IMR-90 (cell line): Measurements from ENCODE around the gene KLK5. TPM values are rescaled to one million over a fixed set of nuclear protein-coding genes. Genes with fewer than 3 reads are reported as not detected.

ENCODE experiments used
- ATAC-seq: fragments of 200-7000 bp; cut with Tn5 transposase; 2 replicates; pipeline ENCODE4 v1.9.1; 2020; ENCODE audit warnings: low read depth, mild to moderate bottlenecking, moderate library complexity
- BruUV-seq: library from RNA; stranded (reverse); fragments of 400-500 nt; replicated peaks from 2 replicates; lab custom pipeline; 2021; lab: Mats Ljungman, UMichigan
- CTCF ChIA-PET: fragments of 300-600 bp; formaldehyde crosslinking; extraction: SDS; loops from one replicate; lab custom pipeline; 2021; ENCODE audit warnings: antibody characterized with exemption; lab: Yijun Ruan, JAX
- POLR2A ChIA-PET: fragments of 300-600 bp; sonication (Branson Sonifier 250); formaldehyde crosslinking; loops from one replicate; lab custom pipeline; 2022; ENCODE audit warnings: antibody characterized with exemption; ENCODE audit not compliant: unreplicated experiment; lab: Charles Lee
- DNase-seq: peaks from one replicate; pipeline ENCODE4 v3.0.0; 2013
- H2AFZ ChIP-seq: replicated peaks from 2 replicates; pipeline ENCODE3; 2013; ENCODE audit warnings: low read length, mild to moderate bottlenecking; ENCODE audit not compliant: poor library complexity
- H2AK5ac ChIP-seq: 2 replicates; pipeline ENCODE4 v1.6.1; 2013; ENCODE audit warnings: low read depth, low read length, inconsistent platforms
- H2AK9ac ChIP-seq: replicated peaks from 2 replicates; pipeline ENCODE3; 2013; ENCODE audit warnings: mild to moderate bottlenecking, low read depth, low read length, moderate library complexity; ENCODE audit not compliant: poor library complexity
- H2BK120ac ChIP-seq: 2 replicates; pipeline ENCODE4 v1.6.1; 2013; ENCODE audit warnings: low read depth, low read length, inconsistent platforms
- H2BK15ac ChIP-seq: 3 replicates; pipeline ENCODE4 v1.6.1; 2013; ENCODE audit warnings: low read depth, low read length, inconsistent platforms
- H2BK20ac ChIP-seq: 2 replicates; pipeline ENCODE4 v1.6.1; 2013; ENCODE audit warnings: low read depth, mild to moderate bottlenecking, inconsistent platforms, low read length, moderate library complexity
- H2BK5ac ChIP-seq: 2 replicates; pipeline ENCODE4 v1.6.1; 2013; ENCODE audit warnings: mild to moderate bottlenecking, low read depth, low read length, inconsistent platforms; ENCODE audit not compliant: poor library complexity, severe bottlenecking
- H3K14ac ChIP-seq: replicated peaks from 2 replicates; pipeline ENCODE4 v1.6.1; 2013; ENCODE audit warnings: low read depth, low read length, inconsistent platforms
- H3K18ac ChIP-seq: 2 replicates; pipeline ENCODE4 v1.6.1; 2013; ENCODE audit warnings: low read depth, low read length, control low read depth
- H3K23ac ChIP-seq: 2 replicates; pipeline ENCODE4 v1.6.1; 2013; ENCODE audit warnings: low read depth, low read length, inconsistent platforms
- H3K27ac ChIP-seq: 2 replicates; pipeline ENCODE4 v1.5.1; 2013; ENCODE audit warnings: mild to moderate bottlenecking, control low read depth, low read length; ENCODE audit not compliant: insufficient read depth
- H3K27me3 ChIP-seq: 2 replicates; pipeline ENCODE4 v1.6.1; 2013; ENCODE audit warnings: low read length; ENCODE audit not compliant: control insufficient read depth, insufficient read depth
- H3K36me3 ChIP-seq: 2 replicates; pipeline ENCODE4 v1.6.1; 2013; ENCODE audit warnings: low read length, mixed read lengths; ENCODE audit not compliant: control insufficient read depth, insufficient read depth
- H3K4ac ChIP-seq: 2 replicates; pipeline ENCODE4 v1.6.1; 2013; ENCODE audit warnings: low read depth, low read length, inconsistent platforms
- H3K4me1 ChIP-seq: 2 replicates; pipeline ENCODE4 v1.6.1; 2013; ENCODE audit warnings: low read length, mixed read lengths; ENCODE audit not compliant: control insufficient read depth, insufficient read depth
- H3K4me2 ChIP-seq: 2 replicates; pipeline ENCODE4 v1.6.1; 2013; ENCODE audit warnings: low read depth, mild to moderate bottlenecking, control low read depth, low read length, moderate library complexity
- H3K4me3 ChIP-seq: 2 replicates; pipeline ENCODE4 v1.5.1; 2013; ENCODE audit warnings: low read depth, mild to moderate bottlenecking, control low read depth, low read length, moderate library complexity; ENCODE audit not compliant: insufficient read depth
- H3K56ac ChIP-seq: 2 replicates; pipeline ENCODE4 v1.6.1; 2013; ENCODE audit warnings: low read length, inconsistent platforms; ENCODE audit not compliant: insufficient read depth; ENCODE audit errors: extremely low read depth
- H3K79me1 ChIP-seq, 2 experiments: 2 replicates each; pipeline ENCODE4 v1.6.1; 2013; ENCODE audit warnings: low read length in 2 of 2, inconsistent platforms in 1 of 2, low read depth in 1 of 2
- H3K9ac ChIP-seq: 2 replicates; pipeline ENCODE4 v1.6.1; 2013; ENCODE audit warnings: low read depth, low read length, control low read depth
- H3K9me1 ChIP-seq: 2 replicates; pipeline ENCODE4 v1.6.1; 2013; ENCODE audit warnings: low read length, inconsistent platforms; ENCODE audit not compliant: insufficient read depth
- H3K9me3 ChIP-seq: 2 replicates; pipeline ENCODE4 v1.6.1; 2013; ENCODE audit warnings: low read length; ENCODE audit not compliant: control insufficient read depth, insufficient read depth
- H4K20me1 ChIP-seq: 2 replicates; pipeline ENCODE4 v1.6.1; 2013; ENCODE audit warnings: low read length, inconsistent platforms; ENCODE audit not compliant: insufficient read depth
- H4K5ac ChIP-seq: 2 replicates; pipeline ENCODE4 v1.6.1; 2013; ENCODE audit warnings: mild to moderate bottlenecking, low read depth, low read length, control low read depth
- H4K8ac ChIP-seq, 2 experiments: 2 replicates each; pipeline ENCODE4 v1.6.1; 2013; ENCODE audit warnings: low read depth in 2 of 2, low read length in 2 of 2, control low read depth in 1 of 2, inconsistent platforms in 1 of 2
- H4K91ac ChIP-seq: 2 replicates; pipeline ENCODE4 v1.6.1; 2013; ENCODE audit warnings: low read depth, low read length, inconsistent platforms; ENCODE audit not compliant: insufficient read depth
- BHLHE40 ChIP-seq: fragments of 150-350 bp; IDR thresholded peaks from 2 replicates; pipeline ENCODE4 v1.6.1; 2016; ENCODE audit warnings: mild to moderate bottlenecking, low read depth, low read length
- CEBPB ChIP-seq: IDR thresholded peaks from 2 replicates; pipeline ENCODE4 v1.6.1; 2012; ENCODE audit warnings: low read depth, low read length, improper control_type of control experiment
- CHD1 ChIP-seq: IDR thresholded peaks from 2 replicates; pipeline ENCODE4 v1.6.1; 2012; ENCODE audit warnings: low read depth, low read length, improper control_type of control experiment
- FOS ChIP-seq: fragments of 150-350 bp; IDR thresholded peaks from 2 replicates; pipeline ENCODE4 v1.6.1; 2016; ENCODE audit warnings: low read depth, low read length
- MAFK ChIP-seq: IDR thresholded peaks from 2 replicates; pipeline ENCODE4 v1.6.1; 2012; ENCODE audit warnings: low read depth, low read length, improper control_type of control experiment
- MAZ ChIP-seq: IDR thresholded peaks from 2 replicates; pipeline ENCODE4 v1.6.1; 2012; ENCODE audit warnings: low read depth, mild to moderate bottlenecking, low read length, improper control_type of control experiment, moderate library complexity, borderline replicate concordance
- MXI1 ChIP-seq: IDR thresholded peaks from 2 replicates; pipeline ENCODE4 v1.6.1; 2012; ENCODE audit warnings: low read depth, mild to moderate bottlenecking, low read length, moderate library complexity, borderline replicate concordance
- NFE2L2 ChIP-seq: fragments of 150-350 bp; IDR thresholded peaks from 2 replicates; pipeline ENCODE4 v1.6.1; 2016; ENCODE audit warnings: low read depth, mild to moderate bottlenecking, low read length
- POLR2A ChIP-seq: IDR thresholded peaks from 2 replicates; pipeline ENCODE4 v1.6.1; 2012; ENCODE audit warnings: mild to moderate bottlenecking, low read depth, low read length
- RAD21 ChIP-seq: IDR thresholded peaks from 2 replicates; pipeline ENCODE4 v1.6.1; 2012; ENCODE audit warnings: low read length, improper control_type of control experiment
- RCOR1 ChIP-seq: IDR thresholded peaks from 2 replicates; pipeline ENCODE4 v1.6.1; 2012; ENCODE audit warnings: mild to moderate bottlenecking, low read length, improper control_type of control experiment; ENCODE audit not compliant: insufficient replicate concordance
- RFX5 ChIP-seq: IDR thresholded peaks from 2 replicates; pipeline ENCODE4 v1.8.0; 2012; ENCODE audit warnings: low read depth, mild to moderate bottlenecking, low read length, moderate library complexity
- SMC3 ChIP-seq: fragments of 150-350 bp; IDR thresholded peaks from 2 replicates; pipeline ENCODE4 v1.6.1; 2016; ENCODE audit warnings: low read depth, mild to moderate bottlenecking, antibody characterized with exemption, low read length, moderate library complexity
- WGBS, 2 experiments: methylation state at CpG; one replicate each; pipeline versions ENCODE4 v1.1.5 to v1.1.7; 2013; ENCODE audit warnings: missing lambda C conversion rate in 2 of 2; ENCODE audit not compliant: insufficient read length in 1 of 2; ENCODE audit errors: extremely low coverage in 2 of 2; 5-methylcytosine and 5-hydroxymethylcytosine counted together
- dilution Hi-C: fragments of 300-500 bp; cut with HindIII; formaldehyde crosslinking; loops from one replicate; pipeline ENCODE4 v1.14.3; 2018; ENCODE audit warnings: low sequenced_read_pairs; ENCODE audit not compliant: unreplicated experiment
- in situ Hi-C: fragments of 300-500 bp; cut with MboI; formaldehyde crosslinking; loops from 3 replicates; pipeline ENCODE4 v1.14.3; 2019; ENCODE audit warnings: low sequenced_read_pairs, inconsistent platforms, mixed read lengths
- intact Hi-C: fragments of 100-400 bp; cut with micrococcal nuclease; formaldehyde crosslinking; loops from 2 replicates; pipeline ENCODE4 v1.10.0; 2022
- polyA plus RNA-seq, 3 experiments: library from polyadenylated mRNA; depleted of rRNA; stranded (reverse); fragments of >200 nt; gene quantifications; 2 replicates each; pipeline ENCODE4 v1.2.3, GENCODE V29; 2012; ENCODE audit warnings: low replicate concordance in 1 of 3
- total RNA-seq: library from RNA; depleted of rRNA; stranded (reverse); fragments of >200 nt; gene quantifications from 2 replicates; pipeline ENCODE4 v1.2.3, GENCODE V29; 2012
- TF ChIP-seq, protein P1 (sequence below): fragments of 150-350 bp; IDR thresholded peaks from 2 replicates; pipeline ENCODE4 v1.6.1; 2016; ENCODE audit warnings: low read depth, mild to moderate bottlenecking, low read length, moderate library complexity, borderline replicate concordance
- TF ChIP-seq, protein P2 (sequence below): conservative IDR thresholded peaks from 2 replicates; pipeline ENCODE4 v1.5.1; 2012; ENCODE audit warnings: mild to moderate bottlenecking, low read depth, low read length, improper control_type of control experiment
- TF ChIP-seq, protein P3 (sequence below): fragments of 150-350 bp; IDR thresholded peaks from 2 replicates; pipeline ENCODE4 v1.6.1; 2017; ENCODE audit warnings: mild to moderate bottlenecking, antibody characterized with exemption, low read length, low read depth

Gene KLK5
- total and polyA plus RNA-seq, 2 of the 4 experiments (the other 2 are of a cell fraction) = not detected

DNA sequence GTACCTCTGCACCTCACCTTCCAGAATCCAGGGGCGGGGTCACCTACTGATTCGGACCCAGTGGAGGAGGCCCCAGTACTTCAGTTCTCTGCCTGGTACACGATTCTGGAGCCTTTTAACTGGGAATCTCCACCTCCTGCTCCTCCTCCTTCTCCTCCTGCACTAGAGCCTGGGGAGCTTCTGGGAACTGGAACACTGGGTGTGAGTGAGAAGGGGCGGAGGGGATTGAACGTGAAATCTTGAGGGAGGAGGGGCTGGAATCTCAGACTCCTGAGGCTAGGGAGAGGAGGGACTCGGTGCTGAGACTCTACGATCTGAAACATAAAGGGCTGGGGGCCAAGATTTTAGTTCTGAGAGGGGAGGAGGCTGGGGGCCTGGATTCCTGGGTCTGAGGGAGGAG, 48.7 kb upstream of the KLK5 start, which contains the start of gene KLK8:
Gene KLK8 (minus strand): TSS at position 90 of the 400 bp plus-strand sequence. CDS start 437 bp downstream, outside the sequence.
- no peak within 1 kb of the TSS for H3K56ac ChIP-seq
- POLR2A ChIA-PET = no interaction called here
- H2BK20ac ChIP-seq = no peak within 1 kb of the TSS
- H3K27me3 ChIP-seq = no peaks in the 10 kb centered on the region
- H3K23ac ChIP-seq = no peak within 1 kb of the TSS
- no peaks in the 10 kb centered on the region for H3K79me1 ChIP-seq
- H4K91ac ChIP-seq = no peak within 1 kb of the TSS
- H3K14ac ChIP-seq = no peak within 1 kb of the TSS
- H3K9ac ChIP-seq = no peak within 1 kb of the TSS
- H3K4me3 ChIP-seq = no peak within 1 kb of the TSS
- no peak within 1 kb of the TSS for H3K4ac ChIP-seq
- no peak within 1 kb of the TSS for H4K5ac ChIP-seq
- no peak within 1 kb of the TSS for H2BK15ac ChIP-seq
- H3K9me3 ChIP-seq = peaks cover 14% of the 10 kb centered on the region
- H2AK9ac ChIP-seq = no peak within 1 kb of the TSS
- H2BK120ac ChIP-seq = no peak within 1 kb of the TSS
- in situ Hi-C loops (no loop called here), intact Hi-C loops (no loop called here), dilution Hi-C loops (no loop called here)
- H3K4me2 ChIP-seq = no peak within 1 kb of the TSS
- H4K8ac ChIP-seq = no peak within 1 kb of the TSS
- no peaks in the 10 kb centered on the region for H3K36me3 ChIP-seq
- no peak for DNase-seq
- no peak within 1 kb of the TSS for H3K18ac ChIP-seq
- CTCF ChIA-PET = no interaction called here
- no peaks in the 10 kb centered on the region for H3K9me1 ChIP-seq
- no peaks in the 10 kb centered on the region for H3K4me1 ChIP-seq
- TF ChIP-seq RAD21 (no peak), RCOR1 (no peak), MAZ (no peak), BHLHE40 (no peak), MXI1 (no peak), MAFK (no peak), CEBPB (no peak), POLR2A (no peak), SMC3 (no peak), RFX5 (no peak), FOS (no peak), NFE2L2 (no peak), CHD1 (no peak)
- TF ChIP-seq, protein P1, sequence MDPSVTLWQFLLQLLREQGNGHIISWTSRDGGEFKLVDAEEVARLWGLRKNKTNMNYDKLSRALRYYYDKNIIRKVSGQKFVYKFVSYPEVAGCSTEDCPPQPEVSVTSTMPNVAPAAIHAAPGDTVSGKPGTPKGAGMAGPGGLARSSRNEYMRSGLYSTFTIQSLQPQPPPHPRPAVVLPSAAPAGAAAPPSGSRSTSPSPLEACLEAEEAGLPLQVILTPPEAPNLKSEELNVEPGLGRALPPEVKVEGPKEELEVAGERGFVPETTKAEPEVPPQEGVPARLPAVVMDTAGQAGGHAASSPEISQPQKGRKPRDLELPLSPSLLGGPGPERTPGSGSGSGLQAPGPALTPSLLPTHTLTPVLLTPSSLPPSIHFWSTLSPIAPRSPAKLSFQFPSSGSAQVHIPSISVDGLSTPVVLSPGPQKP = no peak
- TF ChIP-seq, protein P2, sequence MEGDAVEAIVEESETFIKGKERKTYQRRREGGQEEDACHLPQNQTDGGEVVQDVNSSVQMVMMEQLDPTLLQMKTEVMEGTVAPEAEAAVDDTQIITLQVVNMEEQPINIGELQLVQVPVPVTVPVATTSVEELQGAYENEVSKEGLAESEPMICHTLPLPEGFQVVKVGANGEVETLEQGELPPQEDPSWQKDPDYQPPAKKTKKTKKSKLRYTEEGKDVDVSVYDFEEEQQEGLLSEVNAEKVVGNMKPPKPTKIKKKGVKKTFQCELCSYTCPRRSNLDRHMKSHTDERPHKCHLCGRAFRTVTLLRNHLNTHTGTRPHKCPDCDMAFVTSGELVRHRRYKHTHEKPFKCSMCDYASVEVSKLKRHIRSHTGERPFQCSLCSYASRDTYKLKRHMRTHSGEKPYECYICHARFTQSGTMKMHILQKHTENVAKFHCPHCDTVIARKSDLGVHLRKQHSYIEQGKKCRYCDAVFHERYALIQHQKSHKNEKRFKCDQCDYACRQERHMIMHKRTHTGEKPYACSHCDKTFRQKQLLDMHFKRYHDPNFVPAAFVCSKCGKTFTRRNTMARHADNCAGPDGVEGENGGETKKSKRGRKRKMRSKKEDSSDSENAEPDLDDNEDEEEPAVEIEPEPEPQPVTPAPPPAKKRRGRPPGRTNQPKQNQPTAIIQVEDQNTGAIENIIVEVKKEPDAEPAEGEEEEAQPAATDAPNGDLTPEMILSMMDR = no peak
- TF ChIP-seq, protein P3, sequence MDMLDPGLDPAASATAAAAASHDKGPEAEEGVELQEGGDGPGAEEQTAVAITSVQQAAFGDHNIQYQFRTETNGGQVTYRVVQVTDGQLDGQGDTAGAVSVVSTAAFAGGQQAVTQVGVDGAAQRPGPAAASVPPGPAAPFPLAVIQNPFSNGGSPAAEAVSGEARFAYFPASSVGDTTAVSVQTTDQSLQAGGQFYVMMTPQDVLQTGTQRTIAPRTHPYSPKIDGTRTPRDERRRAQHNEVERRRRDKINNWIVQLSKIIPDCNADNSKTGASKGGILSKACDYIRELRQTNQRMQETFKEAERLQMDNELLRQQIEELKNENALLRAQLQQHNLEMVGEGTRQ = no peak
- H3K27ac ChIP-seq = no peak within 1 kb of the TSS
- no peak for ATAC-seq
- no peak within 1 kb of the TSS for H2BK5ac ChIP-seq
- H4K20me1 ChIP-seq = no peaks in the 10 kb centered on the region; the same call in 1 of the 2 replicates
- BruUV-seq = no TSS peak
- H2AK5ac ChIP-seq = no peak within 1 kb of the TSS
- no peak within 1 kb of the TSS for H2AFZ ChIP-seq
- 13% methylated on average over 3 of the region's 7 CpGs; no CpG with 5 or more reads in 1 of the 2 experiments for WGBS, 2 experiments
